HG03097 (cell line): ENCODE measurements around the gene NEDD4L.
"Not testable (repeated sequence)": the region's sequence is repeated elsewhere in the genome, so short reads cannot be mapped to it uniquely, and the experiment has no call there.

Experiments used
- ATAC-seq: cut with Tn5 transposase; IDR thresholded peaks from one replicate; pipeline ENCODE4 v1.9.1; 2021; ENCODE audit not compliant: unreplicated experiment, low FRiP score

The NEDD4L gene

GRCh38 chr18:58359218-58359617 is 315.2 kb downstream of the NEDD4L start:
- ATAC-seq = no peak

- no peak for ATAC-seq
Observed at GRCh38 chr18:58359620-58360019, 315.6 kb downstream of the NEDD4L start.

DNA sequence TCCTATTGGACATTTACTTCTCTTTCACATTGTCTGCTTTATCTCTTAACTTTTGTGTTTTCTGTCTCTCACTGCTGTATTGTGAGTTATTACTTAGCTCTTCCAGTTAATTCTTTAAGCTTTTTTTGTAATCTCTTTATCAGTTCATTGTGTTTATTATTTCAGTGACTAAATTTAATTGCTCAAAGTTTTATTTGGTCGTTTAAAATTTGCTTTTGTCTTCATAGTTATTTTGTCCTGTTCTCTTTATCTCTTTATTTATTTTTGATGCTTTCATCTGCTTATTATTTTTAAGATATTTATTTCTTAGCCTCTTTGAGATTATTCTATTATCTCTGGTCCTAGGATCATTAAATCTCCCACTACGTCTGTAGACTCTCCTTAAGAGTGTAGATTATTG is 316.3 kb downstream of the NEDD4L start:
- ATAC-seq = no peak

- ATAC-seq = no peak
Observed at GRCh38 chr18:58361212-58361611, 317.2 kb downstream of the NEDD4L start.

- ATAC-seq = no peak
Observed at GRCh38 chr18:58362027-58362575, 318.1 kb downstream of the NEDD4L start.

- ATAC-seq = no peak
Observed at GRCh38 chr18:58362829-58363271, 318.8 kb downstream of the NEDD4L start.

GRCh38 chr18:58363767-58364540 is 319.9 kb downstream of the NEDD4L start:
- no peak for ATAC-seq

DNA sequence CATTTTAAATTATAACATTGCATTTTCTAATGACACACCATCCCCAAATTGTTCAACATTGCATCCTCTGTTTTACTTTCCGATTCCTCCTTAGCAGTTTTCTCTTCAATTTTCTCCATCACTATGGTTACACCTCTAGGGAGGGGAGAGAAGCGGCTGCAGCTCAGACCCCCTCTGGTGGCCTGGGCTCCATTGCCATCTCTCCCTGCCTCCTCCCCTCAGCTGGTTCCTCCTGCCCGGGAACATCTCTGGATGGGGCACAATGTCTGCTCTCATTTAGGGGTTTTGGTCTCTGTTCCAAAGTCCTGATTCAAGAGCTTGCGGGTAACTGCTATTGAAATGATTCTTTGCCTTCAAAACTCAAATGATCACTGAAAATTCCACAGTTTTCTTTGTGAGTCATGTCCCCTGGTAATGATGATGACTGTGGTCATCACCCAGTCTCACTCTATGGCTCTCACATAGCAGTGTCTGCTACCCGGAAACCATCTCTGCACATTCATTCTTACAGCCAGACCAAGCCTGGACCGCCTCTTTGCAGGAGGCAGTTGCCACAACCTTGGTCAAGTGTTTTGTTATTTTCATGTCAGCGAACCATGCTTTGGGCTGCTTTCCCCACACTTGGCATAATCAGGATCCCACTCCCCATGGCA is 321.0 kb downstream of the NEDD4L start:
- no peak for ATAC-seq

- no peak for ATAC-seq
Observed at GRCh38 chr18:58367425-58368140, 323.6 kb downstream of the NEDD4L start.

DNA sequence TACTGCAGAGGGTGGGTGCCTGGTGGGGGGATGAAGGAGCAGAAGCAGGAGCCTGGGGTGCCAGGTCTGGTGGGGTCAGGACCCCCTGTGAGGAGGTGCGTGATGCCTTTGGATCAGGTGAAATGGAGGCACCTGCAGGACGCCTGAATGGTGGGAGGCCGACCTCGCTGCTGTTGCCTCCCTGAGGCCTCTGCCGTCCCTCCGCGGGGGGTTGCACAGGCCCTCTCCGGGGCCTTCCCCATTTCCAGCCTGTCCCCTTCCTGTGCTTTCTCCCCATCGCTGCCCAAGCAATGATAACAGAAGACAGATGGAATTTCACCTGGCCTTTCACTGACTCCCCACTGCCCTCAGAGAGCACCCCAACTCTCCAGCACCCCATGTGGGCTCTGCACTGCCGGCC is 325.6 kb downstream of the NEDD4L start:
- ATAC-seq = no peak

DNA sequence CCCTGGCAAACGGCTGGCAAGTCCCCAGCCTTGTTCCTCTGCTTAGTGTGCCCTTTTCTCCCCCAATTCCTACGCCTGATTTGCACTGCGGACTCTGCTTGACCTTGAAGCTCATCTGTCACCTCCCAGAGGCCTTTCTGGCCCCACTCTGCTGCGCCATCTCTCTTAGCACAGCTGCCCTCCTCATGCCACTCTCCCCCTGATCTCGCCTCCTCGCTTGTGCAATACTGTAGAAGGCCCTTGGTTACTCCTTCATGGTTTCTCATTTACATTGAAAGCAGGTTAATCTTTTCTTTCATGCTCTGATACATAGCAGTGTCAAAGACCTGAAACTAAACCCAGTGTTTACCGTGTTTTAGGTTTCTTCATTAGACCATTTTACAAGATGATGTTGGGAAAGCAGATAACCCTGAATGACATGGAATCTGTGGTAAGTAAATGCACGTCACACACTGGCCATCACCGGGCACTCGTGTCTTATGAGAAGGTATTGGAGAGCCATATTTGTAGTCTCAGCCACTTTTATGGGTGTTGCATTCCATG is 326.1 kb downstream of the NEDD4L start:
- ATAC-seq = no peak

- no peak for ATAC-seq
Observed at GRCh38 chr18:58370612-58371011, 326.6 kb downstream of the NEDD4L start.

DNA sequence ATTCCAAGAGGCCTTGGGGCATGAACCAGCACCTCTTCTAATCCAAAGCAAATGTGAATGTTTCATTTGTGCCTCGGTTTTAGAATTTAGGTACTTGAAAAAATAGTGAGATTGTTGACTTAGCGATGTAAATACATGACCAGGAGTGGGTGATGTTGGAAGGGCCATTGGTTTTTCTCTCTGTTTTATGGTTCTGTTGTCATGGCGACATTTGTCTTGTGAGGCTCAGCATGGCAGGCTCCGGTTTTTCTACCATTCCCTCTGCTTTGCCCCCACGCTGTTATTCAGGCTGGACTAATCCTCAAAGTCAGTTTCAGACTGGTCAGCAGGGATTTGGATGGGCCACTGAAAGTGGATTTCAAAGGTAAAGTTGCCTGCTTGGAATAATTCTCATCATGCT is 329.5 kb downstream of the NEDD4L start:
- ATAC-seq = no peak

- ATAC-seq = no peak
Observed at GRCh38 chr18:58375051-58375450, 331.0 kb downstream of the NEDD4L start.

DNA sequence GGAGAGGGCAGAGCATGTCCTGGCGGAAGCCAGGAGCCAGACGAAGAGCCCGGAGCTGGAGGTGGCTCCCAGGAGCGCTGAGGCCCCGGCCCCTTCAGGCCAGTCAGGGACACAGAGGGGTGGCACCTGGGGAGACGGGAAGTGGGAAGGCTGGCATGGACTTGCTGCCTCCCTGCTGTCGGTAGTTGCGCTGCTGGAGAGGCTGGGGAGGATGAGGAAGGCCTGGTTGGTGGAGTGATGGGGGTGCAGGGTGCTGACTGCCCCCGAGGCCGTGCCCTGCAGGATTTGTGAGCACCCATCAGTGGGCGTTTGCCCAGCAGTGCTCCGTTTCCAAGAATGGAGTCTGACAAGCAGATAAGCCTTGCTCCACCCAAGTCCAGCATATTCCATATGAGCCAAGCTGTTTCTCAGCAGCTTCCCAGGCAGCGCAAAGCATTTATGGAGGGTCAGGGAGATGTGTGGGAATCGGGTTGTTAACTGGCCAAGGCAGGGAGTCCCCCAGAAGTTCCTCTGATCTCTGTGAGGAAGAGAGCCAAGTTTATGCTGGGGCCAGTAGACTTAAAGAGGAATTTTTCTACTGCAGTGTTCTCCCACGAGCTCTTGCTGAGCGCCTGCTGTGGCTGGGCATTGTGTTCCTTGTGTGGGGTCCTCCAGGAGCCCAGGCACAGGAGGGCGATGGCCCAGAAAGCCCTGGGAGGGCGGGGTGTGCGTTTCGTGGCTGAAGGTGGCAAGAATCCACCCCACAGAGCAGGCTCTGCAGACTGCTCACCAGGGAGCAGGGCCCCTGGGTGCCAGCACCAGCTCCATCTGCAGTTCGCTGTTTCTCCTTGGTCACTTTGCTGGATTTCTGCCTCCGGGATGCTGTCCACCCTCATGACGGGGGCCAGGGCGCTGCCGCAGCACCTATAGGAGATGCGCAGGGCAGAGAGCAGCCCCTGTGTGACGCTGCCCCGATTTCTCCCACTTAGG is 334.7 kb downstream of the NEDD4L start:
- no peak for ATAC-seq

GRCh38 chr18:58379443-58379842 is 335.4 kb downstream of the NEDD4L start:
- no peak for ATAC-seq

DNA sequence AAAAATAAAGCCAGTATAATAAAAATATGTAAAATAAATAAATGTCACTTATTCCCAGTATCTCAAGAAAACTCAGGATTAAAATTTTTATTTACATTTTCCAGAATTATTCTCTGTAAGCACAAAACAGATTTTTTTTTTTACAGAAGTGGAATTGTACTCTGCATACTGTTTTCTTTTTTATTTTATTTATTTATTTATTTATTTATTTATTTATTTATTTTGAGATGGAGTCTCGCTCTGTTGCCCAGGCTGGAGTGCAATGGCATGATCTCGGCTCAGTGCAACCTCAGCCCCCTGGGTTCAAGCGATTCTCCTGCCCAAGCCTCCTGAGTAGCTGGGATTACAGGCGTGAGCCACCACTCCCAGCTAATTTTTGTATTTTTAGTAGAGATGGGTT is 336.1 kb downstream of the NEDD4L start:
- not testable (repeated sequence) for ATAC-seq

- no peak for ATAC-seq
Observed at GRCh38 chr18:58381676-58382411, 337.8 kb downstream of the NEDD4L start.

- no peak for ATAC-seq
Observed at GRCh38 chr18:58382446-58382845, 338.4 kb downstream of the NEDD4L start.
